HG03135 (cell line): ENCODE results near the gene ZNF142.

Source experiments
- ATAC-seq: cut with Tn5 transposase; IDR thresholded peaks from one replicate; pipeline ENCODE4 v1.9.1; 2021; ENCODE audit warnings: mild to moderate bottlenecking, moderate library complexity; ENCODE audit not compliant: unreplicated experiment

Gene ZNF142

GRCh38 chr2:218605432-218605831 is 54.0 kb downstream of the ZNF142 start:
- no peak for ATAC-seq
